AG08395 (cell line): ENCODE measurements around the gene AACS.
A peak's percentile ranks its signal among the peaks of the same experiment; 100 is the strongest.
"Not testable (repeated sequence)": the region's sequence is repeated elsewhere in the genome, so short reads cannot be mapped to it uniquely, and the experiment has no call there.

Experiments used
- DNase-seq: peaks from one replicate; pipeline ENCODE4 v3.0.0; 2012; ENCODE audit warnings: mixed read lengths, low spot score

Gene AACS

GRCh38 chr12:125056306-125056705 is 8.9 kb upstream of the AACS start:
- DNase-seq: no peak

DNA sequence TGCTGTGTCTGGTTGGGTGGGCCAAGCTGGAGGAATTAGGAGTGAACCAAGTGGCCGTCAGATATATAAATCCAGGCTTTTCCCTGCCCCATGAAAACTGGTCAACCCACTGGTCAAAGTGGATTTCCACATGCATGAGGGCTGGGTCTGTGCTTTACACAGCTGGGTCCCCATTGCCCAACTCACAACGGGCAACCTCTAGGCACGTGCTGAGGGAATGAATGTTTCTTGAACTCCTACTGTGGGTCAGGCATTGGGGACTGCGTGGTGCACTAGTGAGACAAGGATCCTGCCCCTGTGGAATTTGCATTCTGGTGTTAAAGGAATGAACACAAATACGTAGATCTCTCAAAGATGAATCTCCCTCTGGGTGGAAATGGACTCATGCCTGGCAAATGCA is 7.5 kb upstream of the AACS start:
- no peak for DNase-seq

- DNase-seq: no peak
Measured at GRCh38 chr12:125061229-125061628, 4.0 kb upstream of the AACS start.

DNA sequence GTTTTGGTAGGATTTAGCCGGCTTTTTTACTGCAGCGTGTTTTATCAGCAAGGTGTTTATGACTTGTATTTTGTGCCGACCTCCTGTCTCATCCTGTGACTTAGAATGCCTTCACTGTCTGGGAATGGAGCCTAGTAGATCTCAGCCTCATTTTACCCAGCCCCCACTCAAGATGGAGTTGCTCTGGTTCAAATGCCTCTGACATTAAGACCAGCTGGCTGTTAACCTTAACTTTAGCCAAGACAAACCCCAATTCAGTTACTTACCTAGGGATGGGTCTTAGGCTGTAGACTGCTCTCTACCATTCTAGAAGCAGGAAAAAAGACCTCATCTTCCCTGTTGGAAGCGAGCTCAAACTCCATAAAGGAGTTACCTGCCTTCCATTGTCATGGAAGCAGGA is 1.7 kb upstream of the AACS start:
- not testable (repeated sequence) for DNase-seq

- no peak for DNase-seq
Measured at GRCh38 chr12:125064492-125064891, 743 bp upstream of the AACS start.

- DNase-seq: no peak
Measured at GRCh38 chr12:125065919-125066570, 810 bp downstream of the AACS start.

GRCh38 chr12:125068391-125068790 is 3.2 kb downstream of the AACS start:
- DNase-seq: no peak

GRCh38 chr12:125069616-125070015 is 4.4 kb downstream of the AACS start:
- DNase-seq: no peak

GRCh38 chr12:125070112-125070511 is 4.9 kb downstream of the AACS start:
- DNase-seq: no peak

DNA sequence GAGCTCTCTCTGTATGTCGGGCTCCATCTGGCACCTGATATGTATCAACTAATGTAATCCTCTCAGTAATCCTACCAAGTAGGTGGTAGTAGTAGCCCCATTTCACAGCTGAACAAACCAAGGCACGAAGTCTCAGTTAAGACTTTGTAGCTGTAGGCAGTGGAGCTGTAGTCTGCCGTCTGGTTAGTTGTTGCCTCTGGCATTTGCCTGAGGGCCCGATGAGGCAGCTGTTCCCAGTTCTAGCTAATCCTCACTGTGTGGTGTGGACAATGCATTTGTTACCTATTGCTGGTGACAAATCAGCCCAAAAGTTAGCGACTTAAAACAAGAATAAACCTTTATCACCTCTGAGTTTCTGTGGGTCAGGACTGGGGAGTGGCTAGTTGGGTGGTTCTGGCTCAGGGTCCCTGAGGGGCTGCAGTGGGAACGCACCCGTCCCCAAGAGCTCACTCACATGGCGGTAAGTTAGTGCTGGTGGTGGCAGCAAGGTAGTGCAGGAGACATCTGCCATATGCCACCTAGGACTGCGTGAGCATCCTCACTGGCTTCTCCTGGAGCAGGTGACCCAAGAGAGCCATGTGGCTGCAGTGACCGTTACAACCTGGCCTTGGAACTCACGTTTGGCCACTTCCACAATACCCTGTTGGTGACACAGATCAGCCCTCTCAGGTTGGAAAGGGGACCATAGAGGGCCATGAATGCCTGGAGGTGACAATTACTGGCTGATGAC is 5.6 kb downstream of the AACS start:
- no peak for DNase-seq

GRCh38 chr12:125071456-125071855 is 6.2 kb downstream of the AACS start:
- no peak for DNase-seq

- DNase-seq: no peak
Measured at GRCh38 chr12:125072496-125072895, 7.3 kb downstream of the AACS start.

DNA sequence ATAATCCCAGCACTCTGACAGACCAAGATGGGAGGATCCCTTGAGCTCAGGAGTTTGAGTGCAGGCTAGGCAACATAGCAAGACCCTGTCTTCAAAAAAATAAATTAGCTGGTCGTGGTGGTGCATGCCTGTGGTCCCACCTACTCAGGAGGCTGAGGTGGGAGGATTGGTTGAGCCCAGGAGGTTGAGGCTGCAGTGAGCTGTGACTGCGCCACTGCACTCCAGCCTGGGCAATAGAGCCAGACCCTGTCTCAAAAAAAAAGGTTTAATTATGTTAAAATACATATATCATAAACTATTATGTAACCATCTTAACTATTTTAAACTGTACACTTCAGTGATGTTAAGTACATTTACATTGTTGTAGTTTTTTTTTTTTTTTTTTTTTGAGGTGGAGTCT is 9.1 kb downstream of the AACS start:
- not testable (repeated sequence) for DNase-seq

DNA sequence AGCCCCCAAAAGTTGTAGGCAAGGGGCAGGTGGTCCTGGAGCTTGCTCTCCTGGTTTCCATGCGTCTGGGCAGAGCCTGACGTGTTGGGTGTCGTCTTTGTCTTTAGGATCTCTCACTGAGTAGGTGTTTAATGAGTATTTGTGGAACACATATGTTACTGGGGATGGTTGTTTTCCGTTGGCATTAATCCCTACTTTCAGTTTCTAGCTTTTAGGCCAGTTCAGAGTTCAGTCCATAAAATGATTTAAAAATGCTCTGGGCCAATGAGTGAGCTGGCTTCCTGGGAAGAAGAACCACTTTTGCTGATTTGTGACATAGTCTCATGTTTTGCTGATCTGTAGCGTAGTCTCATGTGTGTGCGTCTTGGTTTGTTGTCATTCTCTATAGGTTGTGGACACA is 10.9 kb downstream of the AACS start:
- DNase-seq: no peak

GRCh38 chr12:125079084-125079483 is 13.8 kb downstream of the AACS start:
- no peak for DNase-seq

- peak; percentile 31 for DNase-seq
Measured at GRCh38 chr12:125079648-125080645, 14.7 kb downstream of the AACS start.

- DNase-seq: no peak
Measured at GRCh38 chr12:125081427-125081826, 16.2 kb downstream of the AACS start.

DNA sequence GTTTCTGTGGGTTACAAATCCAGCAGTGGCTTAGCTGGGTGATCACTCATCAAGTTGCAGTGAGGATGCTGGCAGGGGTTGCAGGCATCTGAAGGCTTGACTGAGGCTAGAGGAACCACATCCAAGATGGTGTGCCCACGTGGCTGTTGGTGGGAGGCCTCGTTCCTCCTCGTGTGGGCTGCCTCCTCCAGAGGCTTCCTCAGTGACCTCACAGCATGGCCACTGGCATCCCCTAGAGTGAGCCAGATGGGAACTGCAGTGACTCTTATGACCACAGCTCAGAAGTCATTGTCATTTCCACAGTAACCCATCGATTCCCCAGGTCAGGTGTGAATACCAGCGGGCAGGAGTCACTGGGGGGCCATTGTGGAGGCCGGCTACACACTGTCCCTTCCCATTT is 17.8 kb downstream of the AACS start:
- no peak for DNase-seq

DNA sequence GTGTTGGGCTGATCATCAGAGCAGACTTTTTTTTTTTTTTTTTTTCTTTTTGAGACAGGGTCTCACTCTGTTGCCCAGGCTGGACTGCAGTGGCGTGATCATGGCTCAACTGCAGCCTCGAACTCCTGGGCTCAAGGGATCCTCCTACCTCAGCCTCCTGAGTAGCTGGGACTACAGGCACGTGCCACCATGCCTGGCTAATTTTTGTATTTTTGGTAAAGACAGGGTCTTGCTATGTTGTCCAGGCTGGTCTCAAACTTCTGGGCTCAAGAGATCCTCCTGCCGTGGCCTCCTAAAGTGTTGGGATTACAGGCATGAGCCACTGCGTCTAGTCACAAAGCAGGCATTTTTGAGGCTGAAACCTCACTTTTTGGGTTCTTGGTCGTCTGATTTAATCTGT is 23.0 kb downstream of the AACS start:
- DNase-seq: not testable (repeated sequence)

GRCh38 chr12:125089083-125089482 is 23.8 kb downstream of the AACS start:
- DNase-seq: no peak

DNA sequence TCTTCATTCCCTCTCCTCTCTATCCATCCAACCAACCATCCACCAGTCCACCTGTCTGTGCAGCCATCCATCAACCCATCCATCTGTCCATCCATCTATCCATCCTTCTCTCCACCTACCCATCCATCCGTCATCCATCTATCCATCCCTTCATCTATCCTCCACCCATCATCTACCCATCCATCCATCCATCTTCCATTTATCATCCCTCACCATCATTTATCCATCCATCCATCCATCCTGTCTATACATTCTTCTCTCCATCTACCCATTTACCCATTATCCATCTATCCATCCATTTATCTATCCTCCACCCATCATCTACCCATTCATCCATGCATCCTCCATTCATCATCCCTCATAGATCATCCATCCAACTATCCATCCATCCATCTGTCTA is 24.4 kb downstream of the AACS start:
- DNase-seq: no peak

GRCh38 chr12:125090437-125090836 is 25.2 kb downstream of the AACS start:
- DNase-seq: no peak

DNA sequence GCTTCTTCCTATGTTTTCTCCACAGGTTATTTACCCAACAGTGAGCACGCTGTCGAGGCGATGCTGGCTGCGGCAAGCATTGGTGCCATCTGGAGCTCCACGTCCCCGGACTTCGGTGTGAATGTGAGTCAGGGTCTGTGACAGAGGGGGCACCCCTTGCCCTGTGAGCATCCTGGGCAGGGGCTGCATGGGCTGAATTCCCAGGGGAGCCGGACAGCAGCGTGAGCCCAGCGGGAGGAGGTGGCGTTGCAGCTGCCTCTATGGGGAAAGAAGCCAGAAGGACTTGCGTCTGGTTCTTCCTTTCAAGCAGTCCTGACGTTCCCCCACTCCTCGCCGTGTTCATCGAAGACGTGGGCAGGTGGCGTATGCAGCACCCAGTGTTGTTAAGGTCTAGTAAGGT is 26.2 kb downstream of the AACS start:
- no peak for DNase-seq
